Measurements from ENCODE around the gene POU2AF1. TPM values are rescaled to one million over a fixed set of nuclear protein-coding genes. Genes with fewer than 3 reads are reported as not detected.

POU2AF1 gene
- total and polyA plus RNA-seq, 2 donors from 2014 or later = 0.95 to 18.5 TPM

GRCh38 chr11:111421251-111421650, 42.2 kb upstream of the POU2AF1 start:
- DNase-seq (peak in 1 of 5 donors; percentile 10), FAIRE-seq (no peak)
- H3K27me3 ChIP-seq (ENCODE audit: control insufficient read depth, insufficient read depth, low read length) = no peaks in the 10 kb centered on the region
- no peak for TF ChIP-seq CTCF (IDR thresholded peaks at IDR 0.05; ENCODE audit: borderline replicate concordance, extremely low read depth, insufficient read depth)
- intact Hi-C loops (cut with DNase I) = loop anchor here (5.0 kb wide), 1 partner anchor 139 kb away; no protein-coding TSS in a partner anchor
- no peak overlapping the region for H3K4me3 ChIP-seq (ENCODE audit: low read length in 3 of 3)
- H3K9ac ChIP-seq (ENCODE audit: low read length in 3 of 3) = no peak overlapping the region
- no peaks in the 10 kb centered on the region for H3K9me3 ChIP-seq (ENCODE audit: control insufficient read depth in 2 of 3, insufficient read depth in 1 of 3, low read length in 3 of 3)
- peaks cover 3 to 26% (median 19%) of the 10 kb centered on the region in 3 donors for H3K4me1 ChIP-seq (ENCODE audit: control insufficient read depth in 2 of 3, insufficient read depth in 2 of 3, low read depth in 1 of 3, low read length in 3 of 3)
- H3K36me3 ChIP-seq (ENCODE audit: control insufficient read depth in 2 of 3, insufficient read depth in 3 of 3, low read length in 3 of 3) = no peaks in the 10 kb centered on the region
- H3K27ac ChIP-seq (ENCODE audit: low read depth in 2 of 2, low read length in 2 of 2) = no peak overlapping the region

GRCh38 chr11:111419641-111420327, 40.7 kb upstream of the POU2AF1 start:
- no peak for FAIRE-seq
- H3K36me3 ChIP-seq (ENCODE audit: control insufficient read depth in 2 of 3, insufficient read depth in 3 of 3, low read length in 3 of 3) = no peaks in the 10 kb centered on the region

GRCh38 chr11:111419181-111419580, 40.1 kb upstream of the POU2AF1 start:
- DNase-seq = no peak
- Histone ChIP-seq H3K4me1 (ENCODE audit: control insufficient read depth in 2 of 3, insufficient read depth in 2 of 3, low read depth in 1 of 3, low read length in 3 of 3) (peaks cover 3 to 27% (median 21%) of the 10 kb centered on the region in 3 donors), H3K4me3 (ENCODE audit: low read length in 3 of 3) (no peak overlapping the region), H3K9ac (ENCODE audit: low read length in 3 of 3) (no peak overlapping the region), H3K27me3 (ENCODE audit: control insufficient read depth, insufficient read depth, low read length) (no peaks in the 10 kb centered on the region), H3K9me3 (ENCODE audit: control insufficient read depth in 2 of 3, insufficient read depth in 1 of 3, low read length in 3 of 3) (no peaks in the 10 kb centered on the region), H3K36me3 (ENCODE audit: control insufficient read depth in 2 of 3, insufficient read depth in 3 of 3, low read length in 3 of 3) (no peaks in the 10 kb centered on the region), H3K27ac (ENCODE audit: low read depth in 2 of 2, low read length in 2 of 2) (no peak overlapping the region)
- FAIRE-seq = no peak
- no peak for TF ChIP-seq CTCF (IDR thresholded peaks at IDR 0.05; ENCODE audit: borderline replicate concordance, extremely low read depth, insufficient read depth)
- intact Hi-C loops (cut with DNase I) = no loop called here

More at GRCh38 chr11:111419641-111420327, 40.7 kb upstream of the POU2AF1 start:
- DNase-seq = no peak
- Histone ChIP-seq H3K27me3 (ENCODE audit: control insufficient read depth, insufficient read depth, low read length) (no peaks in the 10 kb centered on the region), H3K4me1 (ENCODE audit: control insufficient read depth in 2 of 3, insufficient read depth in 2 of 3, low read depth in 1 of 3, low read length in 3 of 3) (peaks cover 3 to 27% (median 21%) of the 10 kb centered on the region in 3 donors), H3K27ac (ENCODE audit: low read depth in 2 of 2, low read length in 2 of 2) (no peak overlapping the region), H3K9me3 (ENCODE audit: control insufficient read depth in 2 of 3, insufficient read depth in 1 of 3, low read length in 3 of 3) (no peaks in the 10 kb centered on the region), H3K4me3 (ENCODE audit: low read length in 3 of 3) (no peak overlapping the region), H3K9ac (ENCODE audit: low read length in 3 of 3) (no peak overlapping the region)
- intact Hi-C loops (cut with DNase I) = loop anchor here (5.0 kb wide), 1 partner anchor 137 kb away; no protein-coding TSS in a partner anchor
- TF ChIP-seq CTCF (IDR thresholded peaks at IDR 0.05; ENCODE audit: borderline replicate concordance, extremely low read depth, insufficient read depth) = no peak

All from kidney (tissue), 14 donors.